ENCODE data around the gene SOX5. TPM values are rescaled to one million over a fixed set of nuclear protein-coding genes. Genes with fewer than 3 reads are reported as not detected.

Gene SOX5
- total and polyA plus RNA-seq, 7 donors = 0.17 to 2.9 (median 0.47) TPM

- no peak for TF ChIP-seq CTCF (IDR thresholded peaks at IDR 0.05)
- H3K27ac ChIP-seq = no peak overlapping the region
- no peaks in the 10 kb centered on the region for H3K36me3 ChIP-seq (ENCODE audit: insufficient read depth in 1 of 2, low read depth in 1 of 2)
- no peaks in the 10 kb centered on the region for H3K4me1 ChIP-seq
- no peaks in the 10 kb centered on the region for H3K27me3 ChIP-seq (ENCODE audit: insufficient read depth in 3 of 3, low read length in 2 of 3)
- no peak for ATAC-seq
- H3K9me3 ChIP-seq = peaks cover 6% of the 10 kb centered on the region
- WGBS, 3 donors = 93% methylated on average over 4 of the region's 4 CpGs
- intact Hi-C loops (cut with DNase I) = no loop called here
- no peak overlapping the region for H3K4me3 ChIP-seq
- DNase-seq = no peak
Measured at GRCh38 chr12:23655112-23655511, 294.4 kb downstream of the SOX5 start.

DNA sequence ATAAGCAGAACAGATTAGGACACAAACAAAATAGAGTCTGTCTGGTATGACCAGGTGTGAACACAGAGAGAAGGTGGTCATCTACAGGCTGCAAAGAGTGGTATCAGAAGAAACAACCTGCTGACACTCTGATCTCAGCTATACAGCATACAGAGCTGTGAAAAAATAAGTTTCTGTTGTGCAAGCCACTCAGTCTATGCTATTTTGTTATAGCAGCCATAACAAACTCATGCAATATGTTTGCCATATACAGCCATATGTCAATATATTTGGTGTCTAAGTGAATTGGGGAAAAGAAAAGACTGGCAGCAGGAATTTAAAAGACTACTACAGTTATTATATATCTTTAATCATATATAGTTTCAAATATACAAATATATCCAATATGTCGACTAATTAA, 300.9 kb downstream of the SOX5 start:
- ATAC-seq (no peak), DNase-seq (no peak)
- H3K9me3 ChIP-seq = peaks cover 12% of the 10 kb centered on the region
- no peaks in the 10 kb centered on the region for H3K36me3 ChIP-seq (ENCODE audit: insufficient read depth in 1 of 2, low read depth in 1 of 2)
- no peaks in the 10 kb centered on the region for H3K4me1 ChIP-seq
- H3K27me3 ChIP-seq (ENCODE audit: insufficient read depth in 3 of 3, low read length in 2 of 3) = no peaks in the 10 kb centered on the region
- H3K27ac ChIP-seq = no peak overlapping the region
- no peak for TF ChIP-seq CTCF (IDR thresholded peaks at IDR 0.05)
- H3K4me3 ChIP-seq = no peak overlapping the region
- 91 to 98% (median 97%) methylated on average over 1 of the region's 1 CpG for WGBS, 3 donors
- intact Hi-C loops (cut with DNase I) = no loop called here

GRCh38 chr12:23640754-23641153, 308.7 kb downstream of the SOX5 start:
- intact Hi-C loops (cut with DNase I) = no loop called here
- WGBS, 3 donors = 62 to 67% (median 66%) methylated on average over 4 of the region's 4 CpGs
- ATAC-seq = no peak
- Histone ChIP-seq H3K27ac (no peak overlapping the region), H3K27me3 (ENCODE audit: insufficient read depth in 3 of 3, low read length in 2 of 3) (no peaks in the 10 kb centered on the region), H3K36me3 (ENCODE audit: insufficient read depth in 1 of 2, low read depth in 1 of 2) (no peaks in the 10 kb centered on the region), H3K4me3 (no peak overlapping the region), H3K4me1 (no peaks in the 10 kb centered on the region), H3K9me3 (no peaks in the 10 kb centered on the region)
- no peak for TF ChIP-seq CTCF (IDR thresholded peaks at IDR 0.05)
- DNase-seq = no peak

DNA sequence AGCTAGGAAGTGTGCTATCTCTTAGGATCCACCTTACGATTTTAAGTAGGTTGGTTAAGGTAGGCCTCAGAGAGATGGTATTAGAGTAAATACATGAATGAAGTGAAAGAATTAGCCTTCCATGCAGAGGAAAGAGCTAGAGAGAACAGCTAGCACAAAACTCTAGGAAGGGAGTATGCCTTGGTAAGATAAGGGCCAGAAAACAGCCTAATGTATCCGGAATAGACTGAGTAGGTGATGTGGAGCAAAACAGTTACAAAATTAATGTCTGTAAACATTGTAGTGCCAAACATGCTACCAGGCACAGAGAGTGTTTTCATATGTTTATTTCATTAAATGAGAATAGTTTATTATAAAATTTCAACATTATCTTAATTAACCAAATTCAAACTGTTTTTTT, 315.1 kb downstream of the SOX5 start:
- intact Hi-C loops (cut with DNase I) = no loop called here
- Histone ChIP-seq H3K4me1 (no peaks in the 10 kb centered on the region), H3K36me3 (ENCODE audit: insufficient read depth in 1 of 2, low read depth in 1 of 2) (no peaks in the 10 kb centered on the region), H3K27me3 (ENCODE audit: insufficient read depth in 3 of 3, low read length in 2 of 3) (no peaks in the 10 kb centered on the region), H3K4me3 (no peak overlapping the region), H3K9me3 (no peaks in the 10 kb centered on the region), H3K27ac (no peak overlapping the region)
- 94 to 97% (median 96%) methylated on average over 2 of the region's 2 CpGs for WGBS, 3 donors
- TF ChIP-seq CTCF (IDR thresholded peaks at IDR 0.05) = no peak
- no peak for ATAC-seq
- DNase-seq = no peak

DNA sequence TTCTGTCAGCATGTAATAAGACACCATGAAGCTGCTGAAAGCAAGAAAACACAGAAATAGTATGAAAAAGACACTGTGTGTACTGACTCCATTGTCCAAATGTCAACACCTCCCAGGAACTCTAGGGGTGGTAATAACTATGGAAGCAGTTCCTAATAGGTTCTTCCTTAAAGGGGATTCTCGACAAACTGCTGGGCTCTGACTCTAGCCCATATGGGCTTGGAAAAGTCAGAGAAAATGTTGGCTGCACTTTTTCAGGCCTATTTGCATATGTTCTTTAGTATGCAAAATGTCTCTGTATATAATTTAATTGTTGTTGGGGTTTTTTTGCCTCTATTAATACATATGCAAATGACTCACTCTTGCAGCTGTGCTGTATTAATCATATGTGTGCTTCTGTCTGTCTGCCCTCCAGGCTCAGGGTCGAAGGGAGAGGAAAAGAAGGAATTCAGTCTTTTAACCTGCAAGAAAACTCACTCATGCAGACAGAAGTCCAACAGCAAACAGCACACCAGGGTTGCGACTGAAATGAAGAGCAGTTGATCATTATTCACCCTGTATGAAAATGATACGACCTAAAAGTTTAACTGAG, 317.6 kb downstream of the SOX5 start:
- WGBS, 3 donors = 57 to 63% (median 57%) methylated on average over 4 of the region's 4 CpGs
- H3K36me3 ChIP-seq (ENCODE audit: insufficient read depth in 1 of 2, low read depth in 1 of 2) = no peaks in the 10 kb centered on the region
- intact Hi-C loops (cut with DNase I) = no loop called here
- no peak overlapping the region for H3K4me3 ChIP-seq
- H3K27ac ChIP-seq = no peak overlapping the region
- H3K9me3 ChIP-seq = no peaks in the 10 kb centered on the region
- TF ChIP-seq CTCF (IDR thresholded peaks at IDR 0.05) = no peak
- no peaks in the 10 kb centered on the region for H3K4me1 ChIP-seq
- ATAC-seq (no peak), DNase-seq (no peak)
- no peaks in the 10 kb centered on the region for H3K27me3 ChIP-seq (ENCODE audit: insufficient read depth in 3 of 3, low read length in 2 of 3)

Measured in psoas muscle (tissue), 8 donors.